Stimulated activated CD8-positive, alpha-beta memory T cell treated with anti-CD3 and anti-CD28 coated beads, Interleukin-15, amount 100 ng/mL, for 1 hour (primary cell): Measurements from ENCODE around the gene CACTIN.
"Not testable (repeated sequence)": the region's sequence is repeated elsewhere in the genome, so short reads cannot be mapped to it uniquely, and the experiment has no call there.

ENCODE experiments used
- DNase-seq: peaks from one replicate; pipeline ENCODE4 v3.0.0-alpha.2; 2020; ENCODE audit warnings: low read depth

CACTIN gene

GRCh38 chr19:3626473-3627350, at the start of gene CACTIN:
Gene CACTIN, minus strand, starts transcription at chr19:3626790. Its CDS starts 28 bp downstream, at chr19:3626762.
- peak; percentile 98 for DNase-seq

DNA sequence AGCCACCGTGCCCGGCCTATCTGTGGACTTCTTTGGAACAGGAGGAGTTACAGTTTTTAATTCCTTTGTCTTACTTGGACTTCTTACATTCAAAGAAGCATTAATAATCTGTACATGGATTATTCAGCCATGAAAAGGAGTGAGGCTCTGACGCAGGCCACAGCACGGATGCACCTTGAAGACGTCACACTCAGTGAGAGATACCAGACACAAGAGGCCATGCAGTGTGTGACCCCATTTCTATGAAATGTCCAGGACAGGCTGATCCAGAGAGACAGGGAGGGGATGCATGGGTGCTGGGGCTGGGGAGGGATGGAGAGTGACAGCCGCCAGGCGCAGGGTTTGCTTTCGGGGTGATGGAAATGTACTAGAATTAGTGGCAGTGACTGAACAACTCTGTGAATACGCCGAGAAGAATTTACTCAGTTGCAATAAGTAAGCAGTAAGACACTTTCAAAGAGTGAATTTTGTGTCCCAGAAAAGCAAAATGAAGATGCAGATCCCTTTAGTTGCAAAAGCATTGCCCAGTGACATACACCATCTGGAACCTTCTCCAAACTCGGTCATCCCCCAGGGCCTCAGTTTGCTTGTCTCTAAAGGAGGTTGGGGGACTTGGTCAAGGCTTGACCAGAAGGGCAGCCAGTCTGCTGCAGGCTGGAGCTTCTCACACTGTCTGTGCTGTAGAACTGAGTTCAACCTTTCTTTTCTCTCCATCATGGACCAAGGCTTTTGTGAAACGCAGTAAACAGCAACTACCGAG, 48.4 kb upstream of the CACTIN start:
- DNase-seq, result no peak

DNA sequence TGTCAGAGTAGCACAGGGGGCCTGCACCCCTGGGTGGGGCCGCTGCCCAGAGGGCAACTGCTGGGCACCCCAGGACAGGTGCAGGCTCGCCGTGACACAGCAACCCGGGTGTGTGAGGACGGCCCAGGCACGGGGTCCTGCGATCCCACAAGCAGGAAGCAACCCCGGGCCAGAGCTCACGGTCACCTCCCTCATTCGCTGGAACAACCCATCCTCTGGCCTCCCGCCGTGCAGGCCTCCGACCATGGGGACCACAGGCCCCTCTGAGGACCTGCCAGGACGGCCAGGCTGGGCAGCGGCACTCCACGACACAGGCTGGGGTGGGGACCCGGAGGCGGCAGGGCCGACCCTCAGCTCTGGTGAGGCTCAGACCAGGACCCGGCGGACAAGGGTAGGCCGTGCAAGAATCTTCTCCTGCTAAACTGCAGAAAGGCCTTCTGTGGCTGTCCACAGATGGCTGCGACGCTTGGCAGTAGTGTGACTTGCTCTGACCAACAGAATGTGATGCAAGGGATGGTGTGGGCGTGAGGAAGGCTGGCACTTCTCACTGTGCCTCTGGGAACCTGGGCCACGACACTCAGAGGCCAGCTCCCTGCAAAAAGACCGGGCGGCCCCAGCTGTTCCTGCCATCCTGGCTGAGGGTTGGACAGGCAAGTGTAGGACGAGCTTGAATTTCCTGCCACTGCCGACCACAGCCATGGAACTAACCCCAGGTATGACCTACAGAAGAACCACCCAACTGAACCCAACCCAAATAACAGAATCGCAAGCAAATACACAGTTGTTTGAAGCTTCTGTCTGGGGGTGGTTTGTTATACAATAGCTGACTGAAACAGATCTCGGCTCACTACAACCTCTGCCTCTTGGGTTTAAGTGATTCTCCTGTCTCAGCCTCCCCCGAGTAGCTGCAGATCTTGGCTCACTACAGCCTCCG, 47.2 kb upstream of the CACTIN start:
- no peak for DNase-seq

DNA sequence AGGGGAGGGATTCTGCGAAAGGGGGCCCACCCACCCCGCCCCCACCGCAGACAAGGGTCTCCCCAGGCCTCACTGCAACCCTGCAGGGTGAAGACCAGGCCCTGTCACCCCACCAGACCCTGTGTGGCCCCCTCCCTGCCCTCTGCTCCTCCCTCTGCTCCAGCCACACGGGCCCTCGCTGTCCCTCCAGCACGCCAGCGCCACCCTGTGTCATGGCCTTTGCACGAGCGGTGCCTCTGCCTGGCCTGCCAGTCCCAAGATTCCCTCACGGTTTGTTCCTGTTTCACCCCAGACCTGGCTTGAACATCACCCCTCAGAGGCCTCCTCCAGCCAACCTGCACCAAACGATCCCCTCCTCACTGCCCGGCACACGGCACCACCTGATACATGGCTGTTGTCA, 46.4 kb upstream of the CACTIN start:
- no peak for DNase-seq

GRCh38 chr19:3672575-3672948, 46.0 kb upstream of the CACTIN start:
- DNase-seq, result no peak

DNA sequence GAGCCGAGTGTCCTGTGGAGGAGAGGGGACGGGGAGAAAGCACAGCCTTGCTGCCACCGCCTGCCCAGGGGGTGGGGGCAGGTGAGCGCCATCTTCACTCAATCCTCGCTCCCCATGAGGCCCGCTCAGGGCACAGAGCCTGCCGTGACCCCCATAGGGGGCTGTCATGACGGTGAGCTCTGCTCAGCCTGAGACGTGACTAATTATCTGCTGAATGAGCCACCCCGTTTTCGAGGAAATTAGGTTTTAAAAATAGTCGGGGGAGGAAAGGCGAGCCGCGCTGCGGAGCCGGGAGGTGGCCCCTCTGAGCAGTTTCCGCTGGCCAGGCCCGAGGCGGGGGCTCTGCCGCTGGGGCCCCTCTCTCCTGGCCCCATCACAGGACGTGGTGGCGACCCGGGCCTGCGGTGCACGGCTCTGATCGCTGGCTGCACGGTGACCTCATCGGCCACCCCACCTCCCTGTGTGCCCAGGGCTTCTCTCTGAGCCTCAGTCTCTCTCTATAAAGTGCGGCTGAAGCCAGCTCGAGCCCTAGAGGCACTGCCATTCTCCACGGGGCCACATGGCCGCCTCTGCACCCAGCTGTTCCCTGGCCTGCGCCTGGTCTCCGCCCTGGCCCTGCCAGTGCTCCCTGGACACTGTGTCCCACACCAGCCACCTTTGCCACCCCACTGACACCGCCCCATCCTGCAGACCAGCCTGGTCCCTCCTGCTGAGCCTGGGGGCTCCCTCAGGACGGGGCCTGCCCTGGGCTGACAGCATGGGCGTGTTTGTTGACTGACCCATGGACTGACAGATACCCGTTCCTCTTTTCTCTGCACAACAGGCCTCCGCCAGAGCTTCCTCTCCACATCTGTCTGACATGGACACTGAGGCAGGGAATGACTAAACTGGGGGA, 45.3 kb upstream of the CACTIN start:
- no peak for DNase-seq

DNA sequence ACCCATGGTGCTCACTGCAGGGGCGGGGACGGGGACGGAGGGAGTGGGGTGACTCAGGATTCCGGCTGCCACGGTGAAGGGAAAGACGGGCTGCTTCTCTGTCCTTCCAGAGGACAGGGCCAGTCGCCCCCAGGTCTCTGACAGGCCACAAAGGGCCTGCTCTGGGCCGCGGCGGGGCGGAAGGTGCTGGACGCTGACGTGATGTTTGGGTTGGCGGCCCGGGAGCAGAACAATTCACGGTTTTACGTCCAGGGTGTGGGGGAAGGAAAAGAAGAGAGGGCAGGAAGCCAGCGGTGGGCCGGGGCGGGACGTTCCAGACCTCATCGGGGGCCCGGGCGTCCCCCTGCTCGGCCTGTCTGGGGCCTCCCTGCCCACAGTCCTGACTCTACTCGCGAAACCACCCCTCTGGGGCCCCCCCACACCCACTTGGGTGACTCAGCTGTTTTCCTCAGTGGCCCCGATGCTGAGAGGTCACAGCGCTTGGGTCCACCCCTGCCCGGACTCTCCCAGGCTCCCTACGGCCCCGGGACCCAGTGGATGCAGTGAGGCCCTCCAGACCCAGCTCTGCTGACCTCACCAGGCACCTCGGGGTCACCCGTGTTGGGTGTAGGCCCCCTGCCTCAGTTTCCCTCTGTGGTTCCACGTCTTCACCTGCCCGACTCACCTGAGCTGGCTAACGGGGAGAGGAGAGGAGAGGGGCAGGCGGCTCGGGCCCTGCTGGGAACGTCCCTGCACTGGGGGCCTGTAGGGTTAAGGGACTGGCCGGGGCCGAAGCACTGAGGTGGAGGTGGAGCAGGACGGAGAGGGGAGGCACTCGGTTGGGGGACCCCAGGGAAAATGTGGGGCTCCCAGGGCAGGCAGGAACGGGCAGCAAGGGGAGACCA, 44.4 kb upstream of the CACTIN start:
- DNase-seq, result peak; percentile 7

DNA sequence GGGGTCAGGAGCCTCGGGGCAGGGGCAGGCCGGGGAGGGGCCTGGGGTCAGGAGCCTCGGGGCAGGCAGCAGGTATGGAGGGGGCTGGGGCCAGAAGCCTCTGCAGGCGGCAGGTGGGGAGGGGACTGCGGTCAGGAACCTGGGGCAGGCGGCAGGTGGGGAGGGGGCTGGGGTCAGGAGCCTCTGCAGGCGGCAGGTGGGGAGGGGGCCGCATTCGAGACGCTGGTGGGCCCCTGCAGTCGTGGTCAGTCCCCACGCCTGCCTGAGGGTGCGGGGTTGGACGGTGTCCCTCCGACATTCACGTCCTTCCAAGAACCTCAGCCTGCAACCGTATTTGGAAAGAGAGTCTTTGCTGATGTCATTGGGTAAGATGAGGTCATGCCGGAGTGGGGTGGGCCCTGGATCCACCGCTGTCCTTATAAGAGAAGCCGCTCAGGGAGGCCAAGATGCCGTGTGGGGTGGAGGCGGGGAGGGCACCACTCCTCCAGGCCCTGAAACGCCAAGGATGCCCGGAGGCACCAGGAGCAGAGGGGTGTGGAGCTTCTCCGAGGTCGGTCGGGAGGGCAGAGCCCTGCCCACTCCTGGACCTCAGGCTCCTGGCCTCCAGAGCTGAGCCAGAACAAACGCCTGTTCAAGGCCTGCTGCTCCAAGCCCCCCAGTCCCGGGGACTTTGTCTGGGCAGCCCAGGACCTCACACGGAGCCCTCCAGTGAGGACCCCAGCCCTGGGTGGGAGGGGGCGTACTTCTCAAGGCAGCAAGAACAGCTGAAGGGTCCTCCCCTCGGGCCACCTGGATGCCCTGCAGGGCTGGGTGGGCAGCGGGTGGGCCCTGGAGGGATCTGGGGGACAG, 43.6 kb upstream of the CACTIN start:
- DNase-seq, result no peak

DNA sequence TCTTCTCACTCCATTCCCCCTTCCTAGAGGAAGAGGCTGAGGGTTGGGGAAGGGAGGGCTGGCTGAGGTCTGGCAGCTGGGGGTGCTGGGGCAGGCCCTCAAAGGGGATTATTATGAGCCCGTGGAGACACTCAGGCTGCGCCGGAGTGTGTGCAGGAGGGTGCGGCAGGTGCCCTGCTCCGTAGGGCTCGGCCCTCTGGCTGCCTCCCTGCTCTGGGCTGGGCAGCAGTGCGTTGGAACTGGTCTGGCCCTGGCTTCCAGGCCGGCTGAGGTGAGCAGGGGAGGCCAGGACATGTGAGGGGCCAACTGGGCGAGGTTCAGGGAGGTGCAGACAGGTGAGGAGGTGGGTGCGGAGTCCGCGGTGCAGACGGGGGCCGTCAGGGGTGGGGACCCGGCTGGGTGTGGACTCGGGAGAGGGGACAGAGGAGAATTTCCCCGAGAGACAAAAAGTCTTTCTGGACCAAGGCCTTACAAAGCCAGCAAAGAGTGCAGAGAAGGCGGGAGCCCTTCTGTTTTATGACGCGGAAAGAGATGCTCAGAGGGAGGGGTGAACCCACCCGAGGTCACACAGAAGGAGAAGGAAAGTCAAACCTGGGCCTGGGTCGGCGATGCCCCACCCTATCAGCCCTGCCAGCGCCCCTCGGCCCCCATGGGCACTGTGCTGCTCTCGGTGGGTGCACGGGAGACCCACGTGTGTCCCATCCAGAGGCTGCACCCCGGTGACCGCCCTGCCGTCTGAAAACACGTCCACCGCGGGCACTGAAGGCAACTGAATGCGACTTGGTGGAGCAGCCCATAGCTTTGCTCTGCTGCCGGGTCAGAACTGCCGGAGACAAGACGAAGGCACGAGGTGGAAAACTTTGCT, 42.7 kb upstream of the CACTIN start:
- no peak for DNase-seq

DNA sequence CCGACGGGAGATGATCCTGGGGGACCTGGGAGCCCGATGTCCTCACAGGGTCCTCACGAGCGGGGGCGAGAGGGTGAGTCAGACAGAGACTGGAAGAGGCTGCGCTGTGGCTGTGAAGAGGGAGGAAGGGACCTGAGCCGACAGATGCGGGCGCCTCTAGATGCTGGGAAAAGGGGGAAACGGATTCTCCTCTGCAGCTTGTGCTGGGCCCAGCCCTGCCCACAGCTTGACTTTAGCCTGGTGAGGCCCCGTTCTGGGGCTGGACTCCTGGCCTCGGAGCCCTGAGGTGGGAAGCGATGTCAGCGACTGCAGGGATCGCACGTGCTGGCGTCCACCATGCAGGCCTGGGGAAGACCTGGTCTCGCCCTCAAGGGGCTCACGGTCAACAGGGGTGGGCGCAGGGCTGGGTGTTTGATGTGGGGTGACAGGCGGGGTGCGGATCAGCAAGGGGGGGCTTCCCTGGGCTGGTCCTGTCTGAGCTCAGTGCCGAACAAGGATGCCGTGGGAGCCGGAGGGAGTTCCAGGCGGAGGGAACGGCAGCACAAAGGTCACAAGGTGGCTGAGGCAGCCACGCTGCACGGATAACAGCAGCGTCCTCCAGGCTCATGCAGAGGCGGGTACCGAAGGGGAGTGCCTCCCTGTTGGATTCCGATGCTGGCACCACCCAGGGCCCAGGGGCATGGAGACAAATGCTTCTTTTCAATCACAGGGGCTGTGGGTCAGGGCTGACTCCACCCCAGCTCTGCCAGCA, 41.9 kb upstream of the CACTIN start:
- no peak for DNase-seq

DNA sequence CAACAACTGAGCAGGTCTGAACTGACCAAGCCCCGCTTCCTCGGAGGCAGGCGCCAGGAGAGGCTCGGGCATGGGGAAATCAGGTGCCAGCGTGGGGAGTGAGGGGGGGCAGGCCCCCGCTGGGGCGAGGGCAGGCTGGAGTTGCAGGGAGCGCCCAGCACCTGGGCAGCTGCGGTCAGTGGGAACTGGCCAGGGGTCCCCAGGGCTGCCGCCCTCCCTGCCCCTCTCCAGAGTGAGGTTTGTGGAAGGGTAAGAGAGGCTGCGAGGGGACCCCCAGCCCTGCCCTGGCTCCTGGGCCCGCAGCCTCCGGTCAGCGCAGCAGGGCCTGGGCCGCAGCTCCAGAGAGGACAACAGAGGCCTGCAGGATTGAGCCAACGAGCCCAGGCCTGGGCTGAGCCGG, 41.2 kb upstream of the CACTIN start:
- DNase-seq, result no peak

DNA sequence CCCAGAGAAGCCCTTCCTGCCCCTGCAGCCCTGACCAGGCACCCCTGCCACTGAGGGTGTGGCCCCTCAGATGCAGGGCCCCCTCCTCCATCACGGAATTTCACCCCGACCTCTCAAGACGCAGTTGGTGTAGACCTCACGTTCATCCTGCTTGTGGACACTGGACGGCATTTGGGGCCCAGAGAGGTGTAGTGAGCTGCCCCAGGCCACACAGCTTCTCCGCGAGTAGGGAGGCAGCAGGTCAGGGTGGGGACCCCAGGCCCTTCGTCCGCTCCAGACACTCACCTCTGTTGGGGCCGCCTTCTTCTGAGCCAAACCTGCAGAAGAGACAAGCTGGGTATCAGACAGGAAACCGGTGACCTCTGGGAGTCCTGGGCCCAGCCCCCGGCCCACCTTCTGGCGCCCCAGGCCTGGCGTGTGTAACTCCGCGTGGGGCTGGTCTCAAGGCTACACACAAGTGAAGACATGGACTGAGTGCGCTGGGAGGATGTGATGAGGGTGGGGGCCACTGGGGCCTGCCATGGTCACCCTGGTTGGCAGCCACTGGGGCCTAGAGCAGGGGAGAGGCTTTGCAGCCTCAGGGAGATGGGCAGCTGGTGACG, 40.5 kb upstream of the CACTIN start:
- no peak for DNase-seq

GRCh38 chr19:3666545-3666856, 39.9 kb upstream of the CACTIN start:
- not testable (repeated sequence) for DNase-seq

DNA sequence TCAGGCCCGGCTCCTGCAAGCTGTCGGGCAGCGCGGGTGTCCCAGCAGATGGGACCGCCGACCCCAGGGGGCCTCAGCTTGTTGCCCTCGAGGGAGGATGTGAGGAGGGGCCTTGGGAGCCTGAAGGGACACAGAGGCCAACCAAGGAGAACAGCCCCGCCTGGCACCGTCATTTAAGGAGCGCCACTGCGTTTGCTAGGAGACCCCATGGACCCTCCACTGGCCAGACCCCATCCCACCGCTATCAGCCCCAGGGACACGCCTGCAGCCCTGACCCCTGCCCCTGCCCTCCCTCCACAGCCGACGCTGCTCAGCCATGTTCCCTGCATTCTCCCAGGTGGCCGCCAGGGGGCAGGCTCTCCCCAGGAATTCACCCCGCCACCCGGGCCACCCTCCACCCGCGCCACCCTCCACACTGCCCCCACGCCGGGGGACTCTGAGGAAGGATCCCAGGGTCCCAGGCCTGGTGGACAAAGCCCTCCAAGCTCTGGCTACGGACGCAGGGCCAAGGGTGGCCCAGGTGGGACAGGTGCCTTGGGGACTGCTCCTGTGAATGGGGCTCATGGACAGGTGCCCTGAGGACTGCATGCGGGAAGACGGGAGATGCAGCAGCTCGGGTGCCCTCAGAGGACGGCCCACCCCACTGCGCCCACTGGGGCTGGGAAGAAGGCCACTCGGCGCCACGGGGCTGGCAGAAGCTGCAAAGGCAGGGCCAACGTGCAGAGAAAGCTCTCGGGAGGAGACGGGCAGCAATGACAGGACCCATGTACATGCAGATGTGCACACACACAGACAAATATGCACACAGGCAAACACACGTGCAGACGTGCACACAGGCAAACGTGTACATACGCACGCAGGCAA, 39.3 kb upstream of the CACTIN start:
- peak; percentile 58 for DNase-seq

- DNase-seq, result no peak
Observed at GRCh38 chr19:3664879-3665642, 38.5 kb upstream of the CACTIN start.
